GM18907 (cell line): ENCODE measurements around the gene OPA3.

Source experiments
- ATAC-seq: cut with Tn5 transposase; IDR thresholded peaks from one replicate; pipeline ENCODE4 v1.9.1; 2021; ENCODE audit warnings: mild to moderate bottlenecking, moderate library complexity; ENCODE audit not compliant: unreplicated experiment

The OPA3 gene

GRCh38 chr19:45505996-45506245 lies 78.7 kb downstream of the OPA3 start:
- ATAC-seq: no peak

- ATAC-seq: no peak
Measured at GRCh38 chr19:45505151-45505995, 79.2 kb downstream of the OPA3 start.

DNA sequence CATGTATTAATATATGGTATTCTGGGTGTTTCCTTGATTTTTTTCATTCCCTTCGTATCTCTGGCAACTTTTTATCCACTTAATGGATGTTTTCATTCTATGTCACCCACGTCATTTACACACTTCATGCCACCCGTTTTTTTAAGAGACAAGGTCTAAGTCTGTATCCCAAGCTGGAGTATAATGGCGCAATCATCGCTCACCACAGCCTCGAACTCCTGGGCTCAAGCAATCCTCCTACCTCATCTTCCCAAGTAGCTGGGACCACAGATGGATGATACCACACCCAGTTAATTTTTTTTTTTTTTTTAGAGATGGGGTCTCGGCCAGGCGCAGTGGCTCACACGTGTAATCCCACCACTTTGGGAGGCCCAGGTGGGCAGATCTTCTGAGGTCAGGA lies 80.7 kb downstream of the OPA3 start:
- no peak for ATAC-seq

- ATAC-seq: no peak
Measured at GRCh38 chr19:45502111-45502510, 82.5 kb downstream of the OPA3 start.

DNA sequence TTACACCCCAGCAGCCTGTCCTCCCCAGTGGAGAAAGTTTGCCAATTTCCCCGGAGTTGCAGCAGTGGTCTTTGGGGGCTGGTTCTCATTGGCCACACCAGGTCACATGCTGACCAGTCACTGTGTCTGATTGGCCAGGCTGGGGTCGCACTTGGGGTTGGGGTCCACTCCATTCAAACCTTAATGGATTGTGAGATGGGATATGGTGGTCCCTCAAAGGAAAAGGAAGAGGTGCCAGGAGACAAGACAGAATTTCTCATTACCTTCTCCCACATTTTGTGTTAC lies 82.9 kb downstream of the OPA3 start:
- ATAC-seq: no peak

DNA sequence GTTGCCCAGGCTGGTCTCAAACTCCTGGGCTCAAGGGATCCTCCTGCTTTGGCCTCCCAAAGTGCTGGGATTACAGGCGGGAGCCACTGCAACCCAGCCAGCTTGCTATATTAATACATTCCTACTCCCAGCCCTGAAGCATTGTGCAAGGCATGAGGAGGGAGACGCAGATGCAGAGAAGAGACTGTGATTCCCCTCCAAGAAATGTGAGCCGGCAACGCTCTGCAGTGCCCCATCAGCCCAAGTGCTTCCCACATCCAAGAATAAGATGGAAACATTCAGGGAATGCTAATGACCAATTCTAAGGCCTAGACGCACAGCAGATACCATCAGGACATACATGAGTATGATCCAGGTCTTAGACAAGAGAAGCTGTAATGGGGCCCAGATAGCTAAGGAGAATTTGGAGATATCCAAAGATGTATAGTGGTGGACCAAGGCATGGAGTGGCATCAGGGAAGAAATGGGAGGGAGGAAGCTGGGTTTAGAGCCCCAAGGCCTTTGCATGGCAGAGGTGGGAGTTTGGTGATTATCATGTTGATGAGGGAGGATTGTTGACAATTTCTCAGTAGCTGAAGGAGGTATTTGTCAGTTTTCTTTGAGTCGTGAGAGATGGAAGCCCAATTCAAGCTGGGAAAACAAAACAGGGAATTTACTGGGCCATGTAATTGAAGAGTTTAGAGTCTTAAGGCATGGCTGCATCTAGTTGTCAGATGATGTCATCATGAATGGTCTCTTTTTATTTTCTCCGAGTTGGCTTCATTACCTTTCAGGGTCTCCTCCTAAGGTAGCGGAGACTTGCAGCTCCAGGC lies 83.5 kb downstream of the OPA3 start:
- ATAC-seq: no peak

GRCh38 chr19:45499196-45500180 lies 85.1 kb downstream of the OPA3 start:
- no peak for ATAC-seq

DNA sequence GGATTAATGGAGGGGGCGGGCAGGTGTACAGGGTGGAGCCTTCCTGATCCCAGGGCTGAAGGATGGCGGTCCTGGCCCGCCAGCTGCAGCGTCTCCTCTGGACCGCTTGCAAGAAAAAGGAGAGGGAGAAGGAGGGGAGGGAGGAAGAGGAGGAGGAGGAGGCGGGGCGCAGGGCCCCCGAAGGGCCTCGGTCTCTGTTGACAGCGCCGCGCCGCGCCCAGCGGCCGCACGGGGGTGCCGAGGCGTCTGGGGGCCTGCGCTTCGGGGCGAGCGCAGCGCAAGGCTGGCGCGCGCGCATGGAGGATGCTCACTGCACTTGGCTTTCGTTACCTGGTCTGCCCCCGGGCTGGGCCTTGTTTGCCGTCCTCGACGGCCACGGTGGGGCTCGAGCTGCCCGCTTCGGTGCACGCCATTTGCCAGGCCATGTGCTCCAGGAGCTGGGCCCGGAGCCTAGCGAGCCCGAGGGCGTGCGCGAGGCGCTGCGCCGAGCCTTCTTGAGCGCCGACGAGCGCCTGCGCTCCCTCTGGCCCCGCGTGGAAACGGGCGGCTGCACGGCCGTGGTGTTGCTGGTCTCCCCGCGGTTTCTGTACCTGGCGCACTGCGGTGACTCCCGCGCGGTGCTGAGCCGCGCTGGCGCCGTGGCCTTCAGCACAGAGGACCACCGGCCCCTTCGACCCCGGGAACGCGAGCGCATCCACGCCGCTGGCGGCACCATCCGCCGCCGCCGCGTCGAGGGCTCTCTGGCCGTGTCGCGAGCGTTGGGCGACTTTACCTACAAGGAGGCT lies 86.0 kb downstream of the OPA3 start, which contains the start of gene PPM1N:
Gene PPM1N (plus strand): TSS at position 33 of the 785 bp plus-strand sequence. CDS start 30 bp downstream, at position 63.
- no peak for ATAC-seq

GRCh38 chr19:45497791-45498190 lies 86.8 kb downstream of the OPA3 start:
- no peak for ATAC-seq

DNA sequence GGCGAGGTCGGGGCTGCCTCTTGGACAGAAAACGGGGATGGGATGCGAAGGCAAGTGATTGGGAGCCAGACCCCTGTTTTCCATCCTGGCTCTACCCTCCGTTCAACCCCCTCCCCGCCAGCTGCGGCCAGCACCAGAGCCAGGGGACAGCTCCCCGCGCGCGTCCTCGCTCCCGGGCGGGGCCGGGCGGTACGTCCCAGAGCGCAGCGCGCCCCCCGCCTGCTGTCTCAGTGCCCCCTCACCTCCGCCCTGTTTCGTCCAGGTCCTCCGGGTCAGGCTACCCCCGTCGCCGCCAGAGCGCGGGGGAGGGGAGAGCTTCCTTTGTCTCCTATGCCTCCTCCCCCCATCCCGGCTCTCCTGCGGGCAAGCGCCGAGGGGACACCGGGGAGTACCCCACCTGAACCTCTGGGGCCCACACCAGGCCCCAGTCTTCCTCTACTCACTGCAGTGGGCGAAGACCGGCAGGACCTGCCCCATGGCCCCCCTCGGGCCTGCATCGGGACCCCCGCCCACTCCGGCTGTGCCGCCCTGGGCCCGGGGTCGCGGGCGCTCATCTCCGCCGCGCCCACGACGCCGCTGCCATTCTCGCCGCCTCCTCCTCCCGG lies 88.2 kb downstream of the OPA3 start:
- peak; percentile 15 for ATAC-seq

- ATAC-seq: no peak
Measured at GRCh38 chr19:45495178-45495577, 89.4 kb downstream of the OPA3 start.

- no peak for ATAC-seq
Measured at GRCh38 chr19:45494261-45494916, 90.2 kb downstream of the OPA3 start.

DNA sequence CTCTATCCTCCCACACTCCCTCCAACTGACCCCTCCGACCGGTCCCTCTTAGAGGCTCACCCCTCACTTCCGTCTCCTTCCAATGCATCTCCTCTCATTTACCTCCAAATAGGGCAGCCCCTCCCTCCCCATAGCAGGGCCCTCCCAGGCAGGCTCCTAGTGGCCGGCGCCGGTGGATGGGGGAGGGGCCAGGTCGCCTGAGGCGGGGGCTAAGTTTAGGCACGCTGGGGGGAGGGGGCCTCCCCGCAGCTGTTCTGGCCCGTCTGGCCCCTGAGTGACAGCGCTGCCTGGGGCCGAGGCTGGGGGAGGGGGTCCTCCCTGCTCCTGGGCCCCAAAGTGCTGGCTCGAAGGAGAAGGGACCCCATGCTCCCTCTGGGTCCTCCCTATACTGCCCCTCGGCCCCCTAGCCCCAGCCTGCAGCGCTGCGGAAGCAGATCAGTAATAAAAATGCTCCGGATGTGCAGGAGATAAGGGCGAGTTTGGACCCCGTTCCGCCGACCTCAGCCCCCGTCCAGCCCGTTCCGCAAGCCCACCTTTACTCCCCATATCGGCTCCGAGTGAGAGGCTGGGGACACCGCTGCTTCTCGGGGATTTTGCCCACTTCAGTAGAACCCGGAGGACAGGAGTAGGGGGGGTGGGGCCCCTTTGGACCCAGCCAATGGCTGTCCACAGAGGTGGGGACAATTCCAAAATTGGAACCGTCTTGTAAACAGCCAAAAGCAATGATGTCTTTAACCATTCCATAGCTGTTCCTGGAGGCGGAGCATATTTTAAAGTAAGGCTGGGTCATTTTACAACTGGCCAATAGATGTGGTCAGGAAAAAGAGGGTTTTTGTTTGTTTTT lies 91.8 kb downstream of the OPA3 start:
- no peak for ATAC-seq

GRCh38 chr19:45492137-45492626 lies 92.4 kb downstream of the OPA3 start:
- no peak for ATAC-seq

DNA sequence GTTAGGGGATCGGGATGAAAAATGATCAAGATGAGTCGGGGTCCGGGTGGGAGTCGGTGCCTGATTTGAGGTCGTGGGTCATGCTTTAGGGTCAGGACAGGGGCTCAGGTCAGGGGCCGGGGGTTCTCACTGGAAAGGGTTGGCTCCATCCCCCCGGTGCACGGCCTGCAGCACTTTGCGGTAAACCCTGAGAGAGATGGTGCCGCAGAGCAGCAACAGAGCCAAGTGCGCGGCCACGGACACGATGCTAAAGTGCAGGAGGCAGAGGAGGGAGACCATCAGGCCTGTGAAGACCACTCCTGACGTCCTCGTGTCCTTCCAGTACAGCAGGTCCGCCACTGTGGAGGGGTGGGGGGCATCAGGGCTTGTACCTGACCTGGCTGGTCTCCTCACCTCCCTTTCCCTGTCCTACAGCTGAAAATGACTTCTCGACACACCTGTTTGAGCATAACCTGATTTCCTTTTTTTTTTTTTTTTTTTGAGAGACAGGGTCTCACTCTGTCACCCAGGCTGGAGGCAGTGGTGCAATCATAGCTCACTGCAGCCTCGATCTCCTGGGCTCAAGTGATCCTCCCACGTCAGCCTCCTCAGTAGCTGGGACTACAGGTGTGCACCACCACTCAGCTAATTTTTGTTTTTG lies 95.3 kb downstream of the OPA3 start:
- no peak for ATAC-seq

DNA sequence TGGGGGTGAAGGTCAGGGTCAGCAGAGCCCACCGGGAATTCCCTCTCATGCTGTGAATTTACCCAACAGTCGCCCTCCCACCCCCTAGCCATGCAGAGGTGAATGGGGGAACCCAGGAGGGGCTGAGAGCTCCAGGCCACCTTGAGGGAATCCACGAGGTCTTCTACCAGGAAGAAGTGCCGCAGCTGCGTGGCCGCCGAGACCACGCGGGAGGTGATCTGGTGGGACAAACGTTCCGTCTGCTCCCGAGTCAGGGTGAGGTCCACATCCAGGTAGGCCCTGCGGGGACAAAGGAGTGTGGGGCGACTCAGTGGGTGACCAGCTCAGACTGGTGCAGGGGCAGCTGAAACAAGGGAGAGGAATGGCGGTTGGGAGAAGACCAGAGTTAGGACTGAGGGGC lies 95.9 kb downstream of the OPA3 start:
- no peak for ATAC-seq

DNA sequence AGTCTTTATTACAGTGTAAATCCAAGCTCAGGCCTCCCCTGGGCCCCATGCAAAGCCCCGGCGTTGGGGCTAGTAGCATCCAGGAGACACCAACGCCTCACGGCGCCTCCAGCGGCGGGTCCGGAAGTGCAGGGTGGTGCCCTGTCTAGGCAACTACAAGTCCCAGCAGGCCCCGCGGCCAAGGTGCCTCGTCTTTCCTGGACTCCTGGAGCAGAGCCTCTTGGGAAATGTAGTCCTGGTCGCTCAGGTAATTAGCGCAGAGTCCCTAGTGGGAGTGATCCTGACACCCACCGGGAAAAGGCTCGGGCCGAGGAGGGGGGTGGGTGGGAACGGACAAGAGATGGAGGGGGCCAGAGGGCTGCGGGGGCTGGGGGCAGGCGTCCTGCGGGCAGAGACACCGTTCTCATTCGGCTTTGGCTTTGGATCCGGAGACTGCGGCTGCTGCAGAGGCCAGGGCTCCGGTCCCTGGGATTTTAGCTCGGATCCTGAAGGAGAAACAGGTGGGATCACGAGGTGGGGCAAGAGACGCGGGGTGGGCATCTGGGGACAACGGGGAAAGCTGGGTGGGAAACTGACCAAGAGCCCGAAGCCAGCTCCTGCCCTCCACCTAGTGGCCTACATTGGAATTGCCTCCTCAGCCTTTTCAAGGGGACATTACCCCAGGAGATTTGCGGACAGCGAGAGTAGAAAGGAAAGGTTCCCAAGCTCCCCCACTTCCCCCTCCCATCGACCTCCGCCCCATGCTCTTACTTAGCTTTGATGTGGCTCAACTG lies 99.1 kb downstream of the OPA3 start:
- peak; percentile 89 for ATAC-seq
